ENCODE results near the gene UPF1. TPM values are rescaled to one million over a fixed set of nuclear protein-coding genes. Genes with fewer than 3 reads are reported as not detected.

The UPF1 gene
- total RNA-seq, 1 experiment from 2014 or later: 57.1 TPM

DNA sequence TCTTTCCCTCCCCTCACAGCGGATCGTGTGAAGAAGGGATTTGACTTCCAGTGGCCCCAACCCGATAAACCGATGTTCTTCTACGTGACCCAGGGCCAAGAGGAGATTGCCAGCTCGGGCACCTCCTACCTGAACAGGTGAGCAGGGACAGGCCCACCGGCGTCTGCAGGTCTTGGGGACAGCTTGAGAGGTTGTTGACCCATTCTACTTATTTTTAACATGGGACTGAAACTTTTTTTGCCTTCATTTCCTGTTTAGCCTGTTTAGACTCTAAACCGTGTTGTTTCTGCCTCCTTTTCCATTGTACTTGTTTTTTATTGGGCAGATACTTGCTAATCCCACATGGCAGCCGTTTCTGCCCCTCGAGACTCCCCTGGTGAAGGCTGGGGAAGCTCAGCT is 28.5 kb downstream of the UPF1 start:
- CTCF ChIA-PET: no interaction called here
- Mint-ChIP-seq H3K27me3 (ENCODE audit: unreplicated experiment) (no peaks in the 10 kb centered on the region), H3K27ac (ENCODE audit: unreplicated experiment) (no peak overlapping the region), H3K36me3 (ENCODE audit: insufficient read depth, unreplicated experiment) (peaks cover 40% of the 10 kb centered on the region), H3K4me1 (ENCODE audit: low read depth, unreplicated experiment) (no peaks in the 10 kb centered on the region), H3K4me3 (ENCODE audit: low read depth, unreplicated experiment) (no peak overlapping the region), H3K9me3 (ENCODE audit: low read depth, unreplicated experiment) (no peaks in the 10 kb centered on the region)
- no peak for DNase-seq
- intact Hi-C loops (cut with micrococcal nuclease; ENCODE audit: unreplicated experiment): no loop called here
- BruUV-seq (replicated peaks): no TSS peak
- no peak for TF ChIP-seq CTCF (IDR thresholded peaks at IDR 0.05; ENCODE audit: unreplicated experiment)

GRCh38 chr19:18860725-18861124 is 29.0 kb downstream of the UPF1 start:
- CTCF ChIA-PET: no interaction called here
- no peak overlapping the region for H3K27ac Mint-ChIP-seq (ENCODE audit: unreplicated experiment)
- H3K36me3 Mint-ChIP-seq (ENCODE audit: insufficient read depth, unreplicated experiment): peaks cover 41% of the 10 kb centered on the region
- H3K4me3 Mint-ChIP-seq (ENCODE audit: low read depth, unreplicated experiment): no peak overlapping the region
- BruUV-seq (replicated peaks): no TSS peak
- H3K4me1 Mint-ChIP-seq (ENCODE audit: low read depth, unreplicated experiment): no peaks in the 10 kb centered on the region
- no peak for DNase-seq
- no peaks in the 10 kb centered on the region for H3K9me3 Mint-ChIP-seq (ENCODE audit: low read depth, unreplicated experiment)
- no peaks in the 10 kb centered on the region for H3K27me3 Mint-ChIP-seq (ENCODE audit: unreplicated experiment)
- intact Hi-C loops (cut with micrococcal nuclease; ENCODE audit: unreplicated experiment): no loop called here
- TF ChIP-seq CTCF (IDR thresholded peaks at IDR 0.05; ENCODE audit: unreplicated experiment): no peak

- DNase-seq: no peak
- CTCF ChIA-PET: no interaction called here
- H3K27me3 Mint-ChIP-seq (ENCODE audit: unreplicated experiment): no peaks in the 10 kb centered on the region
- no peak for TF ChIP-seq CTCF (IDR thresholded peaks at IDR 0.05; ENCODE audit: unreplicated experiment)
- peaks cover 45% of the 10 kb centered on the region for H3K36me3 Mint-ChIP-seq (ENCODE audit: insufficient read depth, unreplicated experiment)
- H3K4me1 Mint-ChIP-seq (ENCODE audit: low read depth, unreplicated experiment): no peaks in the 10 kb centered on the region
- no peak overlapping the region for H3K4me3 Mint-ChIP-seq (ENCODE audit: low read depth, unreplicated experiment)
- no peaks in the 10 kb centered on the region for H3K9me3 Mint-ChIP-seq (ENCODE audit: low read depth, unreplicated experiment)
- intact Hi-C loops (cut with micrococcal nuclease; ENCODE audit: unreplicated experiment): no loop called here
- BruUV-seq (replicated peaks): no TSS peak
- H3K27ac Mint-ChIP-seq (ENCODE audit: unreplicated experiment): no peak overlapping the region
Measured at GRCh38 chr19:18861235-18861634, 29.5 kb downstream of the UPF1 start.

DNA sequence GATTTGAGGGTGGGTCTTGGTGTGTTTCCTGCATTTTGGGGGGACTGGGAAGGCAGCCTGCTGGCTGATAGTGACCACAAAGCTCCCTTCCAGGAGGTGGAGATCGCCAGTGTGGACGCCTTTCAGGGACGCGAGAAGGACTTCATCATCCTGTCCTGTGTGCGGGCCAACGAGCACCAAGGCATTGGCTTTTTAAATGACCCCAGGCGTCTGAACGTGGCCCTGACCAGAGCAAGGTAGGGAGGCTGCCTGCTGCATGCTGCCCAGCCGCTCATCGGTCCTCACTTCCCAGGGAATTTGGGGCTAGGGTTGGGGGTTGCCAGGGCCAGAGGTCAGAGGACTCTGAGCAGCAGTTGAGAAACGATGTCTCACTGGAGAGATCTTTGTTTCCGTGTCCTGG is 30.2 kb downstream of the UPF1 start:
- intact Hi-C loops (cut with micrococcal nuclease; ENCODE audit: unreplicated experiment): no loop called here
- no peak for TF ChIP-seq CTCF (IDR thresholded peaks at IDR 0.05; ENCODE audit: unreplicated experiment)
- no peak overlapping the region for H3K4me3 Mint-ChIP-seq (ENCODE audit: low read depth, unreplicated experiment)

More for the DNA sequence above, 30.2 kb downstream of the UPF1 start:
- Mint-ChIP-seq H3K9me3 (ENCODE audit: low read depth, unreplicated experiment) (no peaks in the 10 kb centered on the region), H3K4me1 (ENCODE audit: low read depth, unreplicated experiment) (no peaks in the 10 kb centered on the region), H3K36me3 (ENCODE audit: insufficient read depth, unreplicated experiment) (peaks cover 49% of the 10 kb centered on the region), H3K27me3 (ENCODE audit: unreplicated experiment) (no peaks in the 10 kb centered on the region), H3K27ac (ENCODE audit: unreplicated experiment) (no peak overlapping the region)
- CTCF ChIA-PET: no interaction called here
- no peak for DNase-seq
- no TSS peak for BruUV-seq (replicated peaks)
